Activated T-cell treated with anti-CD3 and anti-CD28 coated beads, Interleukin-2, amount 50 U/mL, for 72 hours (primary cell): ENCODE results near the gene OTOGL. TPM values are rescaled to one million over a fixed set of nuclear protein-coding genes. Genes with fewer than 3 reads are reported as not detected.

Source experiments
- ATAC-seq, 2 donors: fragments of 150-1000 bp; cut with Tn5 transposase; replicated peaks in 1 of 2; 2 replicates each; pipeline ENCODE4 v1.10.0; 2021; ENCODE audit warnings: moderate library complexity in 2 of 2, mild to moderate bottlenecking in 1 of 2
- DNase-seq, 2 donors: peaks; one replicate each; pipeline ENCODE4 v3.0.0; 2021 to 2022; ENCODE audit warnings: mixed read lengths in 1 of 2
- H3K27ac Mint-ChIP-seq: one replicate; pipeline ENCODE4 v1.8.0; 2022; ENCODE audit warnings: mild to moderate bottlenecking, moderate library complexity, mixed read lengths
- H3K27me3 Mint-ChIP-seq: one replicate; pipeline ENCODE4 v1.8.0; 2022; ENCODE audit warnings: low read depth, mixed read lengths
- H3K36me3 Mint-ChIP-seq, 2 donors: one replicate each; pipeline ENCODE4 v1.8.0; 2022; ENCODE audit warnings: mixed read lengths in 2 of 2, mild to moderate bottlenecking in 1 of 2; ENCODE audit not compliant: insufficient read depth in 2 of 2
- H3K4me1 Mint-ChIP-seq: one replicate; pipeline ENCODE4 v1.8.0; 2022; ENCODE audit warnings: low read depth, mixed read lengths
- H3K4me3 Mint-ChIP-seq, 2 donors: one replicate each; pipeline ENCODE4 v1.8.0; 2022; ENCODE audit warnings: mild to moderate bottlenecking in 2 of 2, mixed read lengths in 2 of 2, moderate library complexity in 2 of 2
- H3K9me3 Mint-ChIP-seq, 2 donors: one replicate each; pipeline ENCODE4 v1.8.0; 2022; ENCODE audit warnings: mixed read lengths in 2 of 2
- total RNA-seq, 2 donors: library from RNA; stranded (reverse); gene quantifications; one replicate each; pipeline ENCODE4 v1.2.3, GENCODE V29; 2022

OTOGL gene
- total RNA-seq, 2 donors from 2014 or later, result not detected

DNA sequence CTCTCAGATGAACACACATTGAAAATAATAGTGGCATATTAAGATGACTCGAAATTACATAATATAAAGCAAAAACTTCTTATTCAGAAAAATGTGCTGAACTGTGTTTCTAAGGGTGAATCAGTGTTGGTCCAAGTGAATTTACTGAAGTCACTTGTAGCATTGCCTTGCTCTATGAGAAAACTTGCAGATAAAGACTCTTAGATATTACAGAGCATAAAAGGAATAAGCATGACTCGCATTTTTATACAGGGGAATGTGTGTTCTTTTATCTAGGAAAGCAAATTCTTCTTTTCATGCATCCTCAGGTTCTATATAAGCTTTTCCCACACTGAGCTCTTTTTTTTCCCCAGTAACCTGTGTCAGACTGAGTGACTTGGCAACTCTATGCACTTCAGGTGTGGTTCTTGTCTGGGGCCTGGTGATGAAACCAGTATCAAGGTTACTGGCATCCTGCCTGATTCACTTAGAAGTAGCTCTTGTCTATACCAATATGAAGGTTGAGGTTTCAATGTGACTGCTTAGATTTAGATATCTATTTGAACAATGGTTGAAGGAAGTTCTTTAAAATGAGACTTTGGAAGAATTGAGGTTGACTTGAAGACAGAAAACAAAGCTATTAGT, 76.1 kb downstream of the OTOGL start:
- H3K4me1 Mint-ChIP-seq, result peaks cover 21% of the 10 kb centered on the region
- H3K27me3 Mint-ChIP-seq, result peaks cover 17% of the 10 kb centered on the region
- no peak overlapping the region for H3K27ac Mint-ChIP-seq
- H3K4me3 Mint-ChIP-seq, result no peak overlapping the region
- ATAC-seq, result peak; percentile 84 to 93
- peak; percentile 4 to 5 for DNase-seq
- no peaks in the 10 kb centered on the region for H3K9me3 Mint-ChIP-seq
- H3K36me3 Mint-ChIP-seq, result no peaks in the 10 kb centered on the region

DNA sequence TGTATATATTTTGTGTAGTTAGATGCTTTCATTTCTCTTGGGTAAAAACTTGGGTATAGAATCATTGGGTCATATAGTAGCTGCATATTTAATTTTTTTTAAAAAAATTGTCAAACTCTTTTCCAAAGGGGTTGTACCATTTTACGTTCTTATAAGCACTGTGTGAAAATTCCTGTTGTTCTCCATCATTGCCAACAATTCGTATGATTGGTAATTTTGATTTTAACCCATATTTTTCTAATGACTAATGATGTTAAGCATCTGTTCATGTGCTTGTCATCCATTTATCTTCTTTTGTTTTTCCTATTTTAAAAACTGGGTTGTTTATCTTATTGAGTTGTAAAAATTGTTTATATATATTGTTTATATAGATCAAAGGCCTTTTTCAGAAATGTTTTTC, 77.4 kb downstream of the OTOGL start:
- DNase-seq, result no peak
- Mint-ChIP-seq H3K4me1 (peaks cover 16% of the 10 kb centered on the region), H3K36me3 (no peaks in the 10 kb centered on the region), H3K4me3 (no peak overlapping the region), H3K9me3 (no peaks in the 10 kb centered on the region), H3K27me3 (peaks cover 17% of the 10 kb centered on the region), H3K27ac (no peak overlapping the region)
- ATAC-seq, result no peak

DNA sequence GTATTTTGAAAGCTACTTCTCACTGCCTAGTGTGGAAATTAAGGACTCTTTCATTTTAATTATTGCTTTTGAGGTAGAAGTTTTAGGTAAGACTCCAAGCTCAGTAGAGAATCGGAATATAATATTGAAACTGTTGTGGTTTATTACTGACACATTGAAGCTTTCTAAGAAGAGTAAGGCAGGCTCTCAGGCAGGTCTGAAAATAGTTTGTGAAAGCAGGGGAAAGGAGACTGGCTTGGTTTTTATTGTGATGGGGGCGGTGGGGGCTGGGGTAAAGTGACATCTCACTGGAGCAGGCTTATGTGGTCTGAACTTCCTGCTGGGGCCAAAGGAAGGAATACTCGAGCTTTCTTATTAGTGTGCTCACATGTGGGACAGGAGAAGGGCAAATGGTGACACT, 79.5 kb downstream of the OTOGL start:
- ATAC-seq, result peak; percentile 49
- H3K9me3 Mint-ChIP-seq, result no peaks in the 10 kb centered on the region
- H3K4me3 Mint-ChIP-seq, result peak overlapping the region in 1 of 2 donors; percentile 33
- H3K4me1 Mint-ChIP-seq, result peaks cover 16% of the 10 kb centered on the region
- H3K36me3 Mint-ChIP-seq, result no peaks in the 10 kb centered on the region
- peak overlapping the region; percentile 30 for H3K27ac Mint-ChIP-seq
- no peak for DNase-seq
- peaks cover 4% of the 10 kb centered on the region for H3K27me3 Mint-ChIP-seq

DNA sequence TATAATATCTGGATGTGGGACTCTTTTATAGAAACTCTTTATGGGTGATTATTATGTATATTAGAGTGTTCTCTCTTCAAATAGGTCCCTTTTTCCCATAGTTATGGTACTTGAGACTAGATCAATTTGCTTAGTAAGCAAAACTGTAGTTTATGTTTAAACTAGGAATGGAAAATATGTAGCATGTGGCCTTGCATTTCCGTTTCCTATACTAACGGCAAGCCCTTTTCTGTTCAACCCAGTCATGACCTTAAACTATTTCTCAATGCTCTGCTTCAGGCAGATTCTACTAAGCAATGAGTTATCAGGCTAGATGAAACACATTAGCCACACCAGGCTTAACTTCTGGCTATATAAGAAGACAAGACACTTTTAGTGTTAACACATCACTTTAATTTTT, 84.6 kb downstream of the OTOGL start:
- no peak overlapping the region for H3K4me3 Mint-ChIP-seq
- DNase-seq (no peak), ATAC-seq (no peak)
- H3K9me3 Mint-ChIP-seq, result no peaks in the 10 kb centered on the region
- H3K4me1 Mint-ChIP-seq, result peaks cover 15% of the 10 kb centered on the region
- no peaks in the 10 kb centered on the region for H3K27me3 Mint-ChIP-seq
- no peaks in the 10 kb centered on the region for H3K36me3 Mint-ChIP-seq
- H3K27ac Mint-ChIP-seq, result no peak overlapping the region

DNA sequence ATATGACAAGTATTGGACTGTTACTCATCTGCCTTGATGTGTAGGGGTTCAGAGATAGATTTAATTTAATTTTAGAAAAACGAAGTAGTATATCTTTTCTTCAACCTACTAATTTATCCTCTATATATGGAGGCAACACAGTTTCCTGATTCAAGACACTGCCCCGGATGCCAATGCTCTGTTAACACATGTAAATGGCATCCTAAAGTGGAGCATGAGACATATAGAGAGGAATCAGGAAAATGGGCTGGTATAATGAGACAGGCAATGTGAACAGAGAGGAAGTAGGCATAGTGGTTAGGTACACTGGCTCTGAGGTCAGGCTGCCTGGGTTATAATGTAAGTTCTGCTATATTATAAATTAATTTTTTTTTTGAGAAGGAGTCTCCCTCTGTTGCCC, 85.6 kb downstream of the OTOGL start:
- Mint-ChIP-seq H3K4me3 (no peak overlapping the region), H3K27me3 (no peaks in the 10 kb centered on the region), H3K36me3 (no peaks in the 10 kb centered on the region), H3K9me3 (no peaks in the 10 kb centered on the region), H3K27ac (no peak overlapping the region), H3K4me1 (peaks cover 12% of the 10 kb centered on the region)
- DNase-seq, result no peak
- ATAC-seq, result no peak

DNA sequence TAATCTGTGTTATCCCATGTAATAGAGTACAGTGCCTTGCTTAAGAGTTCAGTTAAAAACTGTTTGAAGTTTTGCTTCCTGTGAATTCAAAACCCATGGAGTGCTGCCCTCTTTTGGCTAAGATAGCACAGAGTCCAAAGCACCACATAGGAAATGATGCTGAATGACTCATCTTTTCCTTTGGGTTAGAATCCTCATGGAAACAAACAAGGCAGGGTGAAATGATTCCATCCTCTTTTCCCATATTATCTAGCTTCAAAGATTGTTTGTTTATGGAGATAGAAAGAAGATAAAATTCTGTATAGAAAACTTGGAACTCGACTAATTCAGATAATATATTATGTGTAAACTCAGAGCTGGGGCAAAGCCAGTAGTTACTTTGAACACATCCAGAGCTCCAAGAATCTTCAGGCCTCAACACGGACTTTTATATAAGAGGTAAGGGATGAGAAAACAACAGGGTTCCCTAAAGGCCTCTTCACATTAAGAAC, 87.4 kb downstream of the OTOGL start:
- Mint-ChIP-seq H3K9me3 (no peaks in the 10 kb centered on the region), H3K4me3 (no peak overlapping the region), H3K36me3 (no peaks in the 10 kb centered on the region), H3K4me1 (peaks cover 12% of the 10 kb centered on the region), H3K27me3 (no peaks in the 10 kb centered on the region), H3K27ac (no peak overlapping the region)
- DNase-seq (peak in 1 of 2 donors; percentile 6), ATAC-seq (peak in 1 of 2 donors; percentile 53)

DNA sequence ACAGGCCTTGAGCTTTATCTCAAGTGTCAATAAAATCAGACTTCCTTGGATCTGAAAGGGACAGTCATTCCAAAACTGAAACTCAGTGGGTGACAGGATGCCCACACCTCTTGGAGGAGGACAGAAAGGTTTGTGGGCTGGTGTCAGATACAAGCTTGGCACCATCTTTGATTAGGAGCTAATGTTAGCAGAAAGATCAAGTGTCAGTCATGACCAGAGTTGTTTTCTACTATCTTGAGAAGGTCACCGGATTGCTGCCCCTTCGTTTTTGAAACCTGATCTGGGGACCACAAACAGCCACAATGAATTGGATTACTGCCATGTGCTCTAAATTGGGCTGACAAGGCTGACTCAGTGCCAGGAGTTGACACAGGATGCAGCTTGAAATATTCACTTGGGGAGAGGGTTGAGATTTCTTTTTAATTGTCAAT, 88.3 kb downstream of the OTOGL start:
- peaks cover 7% of the 10 kb centered on the region for H3K27me3 Mint-ChIP-seq
- peaks cover 12% of the 10 kb centered on the region for H3K4me1 Mint-ChIP-seq
- ATAC-seq, result peak; percentile 64 to 68
- DNase-seq, result peak; percentile 12
- H3K36me3 Mint-ChIP-seq, result no peaks in the 10 kb centered on the region
- no peak overlapping the region for H3K27ac Mint-ChIP-seq
- H3K4me3 Mint-ChIP-seq, result no peak overlapping the region
- H3K9me3 Mint-ChIP-seq, result no peaks in the 10 kb centered on the region

DNA sequence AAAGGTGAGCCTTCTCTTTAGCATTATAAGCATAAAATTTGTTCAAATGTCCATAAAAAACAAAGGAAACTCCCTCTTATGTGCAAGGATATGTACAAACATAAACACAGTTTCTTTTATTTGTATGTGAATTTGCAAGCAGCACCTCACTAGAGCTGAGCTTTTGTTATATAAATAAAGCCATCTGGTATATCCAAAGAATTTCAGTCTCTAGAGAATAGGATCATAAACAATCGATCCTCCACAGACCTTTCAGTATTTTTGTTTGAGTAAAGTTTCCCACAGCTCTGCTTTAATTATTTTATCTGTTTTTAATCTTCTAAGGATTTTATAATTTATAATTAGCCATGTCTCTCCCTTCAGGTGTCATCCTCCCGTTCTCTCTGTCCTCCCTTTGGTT, 89.2 kb downstream of the OTOGL start:
- H3K9me3 Mint-ChIP-seq, result no peaks in the 10 kb centered on the region
- peaks cover 7% of the 10 kb centered on the region for H3K27me3 Mint-ChIP-seq
- H3K4me1 Mint-ChIP-seq, result peaks cover 12% of the 10 kb centered on the region
- DNase-seq, result no peak
- no peak for ATAC-seq
- H3K4me3 Mint-ChIP-seq, result no peak overlapping the region
- H3K36me3 Mint-ChIP-seq, result no peaks in the 10 kb centered on the region
- H3K27ac Mint-ChIP-seq, result no peak overlapping the region

DNA sequence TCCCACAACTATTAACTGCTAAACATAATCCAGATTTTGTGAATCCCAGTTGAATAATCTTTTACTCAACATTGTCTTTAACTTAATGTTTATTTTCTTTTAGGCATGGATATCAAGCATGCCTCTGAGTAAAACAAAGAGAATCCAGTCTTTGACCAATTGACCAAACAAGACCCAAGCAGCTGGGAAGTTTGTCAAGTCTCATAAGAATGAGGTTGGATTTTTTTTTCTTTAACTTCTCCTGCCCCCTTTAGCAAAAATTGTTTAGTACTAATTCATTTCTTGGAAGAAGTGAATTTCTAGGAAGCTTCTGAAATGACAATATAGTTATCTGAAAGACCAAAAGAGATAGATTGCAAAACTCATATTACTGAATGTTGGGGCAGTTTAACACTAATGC, 89.9 kb downstream of the OTOGL start:
- DNase-seq (no peak), ATAC-seq (no peak)
- Mint-ChIP-seq H3K4me1 (peaks cover 12% of the 10 kb centered on the region), H3K27me3 (peaks cover 7% of the 10 kb centered on the region), H3K36me3 (no peaks in the 10 kb centered on the region), H3K27ac (no peak overlapping the region), H3K9me3 (no peaks in the 10 kb centered on the region), H3K4me3 (no peak overlapping the region)

DNA sequence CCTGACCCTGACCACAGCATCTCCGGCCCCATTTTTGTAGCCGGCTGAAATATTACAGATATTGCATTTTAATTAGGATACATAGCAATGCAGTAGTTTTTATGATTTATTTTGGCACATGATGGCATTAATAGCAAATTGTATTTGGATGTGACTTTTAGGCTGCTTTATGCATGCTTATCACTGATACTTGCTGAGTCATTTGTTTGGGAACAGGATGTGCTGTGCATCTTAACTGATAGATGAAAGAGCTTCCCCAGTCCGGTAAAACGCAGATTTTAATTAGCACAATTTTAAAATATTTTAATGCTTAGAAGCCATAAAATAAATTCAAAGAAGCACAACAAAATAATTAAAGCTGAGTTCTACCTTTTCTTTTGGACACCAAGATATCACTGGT, 90.7 kb downstream of the OTOGL start:
- DNase-seq, result no peak
- Mint-ChIP-seq H3K36me3 (no peaks in the 10 kb centered on the region), H3K9me3 (no peaks in the 10 kb centered on the region), H3K4me1 (peaks cover 12% of the 10 kb centered on the region), H3K4me3 (no peak overlapping the region), H3K27me3 (peaks cover 7% of the 10 kb centered on the region), H3K27ac (no peak overlapping the region)
- no peak for ATAC-seq

DNA sequence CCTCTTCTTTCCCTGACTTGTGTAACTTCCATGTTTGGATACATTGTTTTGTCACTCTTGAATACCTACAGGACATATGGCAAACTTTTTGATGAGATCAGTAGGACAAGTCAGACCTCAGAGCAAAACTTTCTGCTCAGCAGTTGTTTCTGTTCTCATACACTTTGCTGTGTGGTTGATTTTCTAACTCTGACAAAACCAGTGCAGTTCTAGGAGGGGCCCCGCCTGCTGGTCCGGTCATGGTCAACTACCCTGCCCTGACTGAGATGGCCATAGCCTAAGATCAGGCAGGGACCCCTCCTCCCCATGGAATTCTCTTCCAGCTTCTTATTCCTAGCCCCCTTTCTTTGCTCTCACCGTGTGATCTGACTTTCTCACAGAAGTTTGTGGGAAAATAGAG, 92.8 kb downstream of the OTOGL start:
- no peak overlapping the region for H3K27ac Mint-ChIP-seq
- H3K9me3 Mint-ChIP-seq, result no peaks in the 10 kb centered on the region
- peaks cover 10% of the 10 kb centered on the region for H3K4me1 Mint-ChIP-seq
- H3K4me3 Mint-ChIP-seq, result no peak overlapping the region
- no peak for ATAC-seq
- DNase-seq, result no peak
- peaks cover 7% of the 10 kb centered on the region for H3K27me3 Mint-ChIP-seq
- no peaks in the 10 kb centered on the region for H3K36me3 Mint-ChIP-seq

DNA sequence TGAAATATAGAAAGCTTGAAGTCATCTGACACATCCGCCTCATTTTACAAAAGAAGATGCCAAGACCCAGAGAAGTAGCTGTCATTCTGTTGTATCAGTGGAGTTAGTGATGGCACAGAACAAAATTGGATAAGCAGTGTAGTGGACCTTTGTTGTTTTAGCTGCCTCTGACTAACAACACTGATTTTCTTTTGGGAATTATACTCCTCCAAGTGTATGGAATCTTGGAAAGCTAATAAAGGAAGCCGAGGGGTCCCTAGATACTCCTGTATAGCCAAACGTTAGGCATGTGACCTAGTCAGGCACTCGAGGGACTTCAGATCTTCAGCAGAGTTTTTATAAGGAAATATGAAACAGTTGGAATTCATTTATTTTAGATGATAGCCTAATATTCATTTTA, 94.5 kb downstream of the OTOGL start:
- DNase-seq (no peak), ATAC-seq (no peak)
- no peaks in the 10 kb centered on the region for H3K9me3 Mint-ChIP-seq
- H3K4me3 Mint-ChIP-seq, result no peak overlapping the region
- H3K27ac Mint-ChIP-seq, result no peak overlapping the region
- H3K36me3 Mint-ChIP-seq, result no peaks in the 10 kb centered on the region
- H3K27me3 Mint-ChIP-seq, result peaks cover 11% of the 10 kb centered on the region
- H3K4me1 Mint-ChIP-seq, result no peaks in the 10 kb centered on the region

DNA sequence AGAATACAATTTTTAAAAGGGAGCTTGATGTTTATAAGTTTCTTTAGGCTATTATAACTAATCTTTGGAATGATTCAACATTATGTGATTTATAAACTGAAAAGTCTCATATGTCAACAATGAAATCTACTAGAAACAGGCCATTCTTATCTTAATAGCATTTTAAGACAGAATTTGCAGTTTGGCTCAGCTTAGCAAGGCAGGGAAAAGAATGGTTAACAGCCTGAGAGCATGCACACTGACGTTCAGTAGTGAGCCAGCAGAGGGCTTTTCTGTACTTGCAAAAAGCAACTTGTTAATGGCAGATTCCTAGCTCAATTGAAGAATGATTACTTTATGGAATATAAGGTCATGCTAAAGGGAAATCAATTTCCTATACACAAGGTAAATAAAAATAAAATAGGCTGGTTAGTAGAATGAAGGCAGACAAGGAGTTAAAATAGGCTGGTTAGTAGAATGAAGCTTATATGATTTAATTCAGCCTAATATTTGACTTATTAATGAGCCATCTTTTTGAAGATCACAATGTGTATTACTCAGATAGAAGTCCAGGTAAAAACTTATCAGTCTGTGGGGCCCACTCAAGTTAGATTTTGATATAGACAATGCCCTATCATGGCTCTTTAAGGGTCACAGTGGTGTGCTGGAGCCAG, 95.9 kb downstream of the OTOGL start:
- Mint-ChIP-seq H3K36me3 (no peaks in the 10 kb centered on the region), H3K9me3 (no peaks in the 10 kb centered on the region), H3K4me3 (no peak overlapping the region), H3K27me3 (peaks cover 17% of the 10 kb centered on the region), H3K4me1 (no peaks in the 10 kb centered on the region), H3K27ac (no peak overlapping the region)
- DNase-seq (no peak), ATAC-seq (no peak)

DNA sequence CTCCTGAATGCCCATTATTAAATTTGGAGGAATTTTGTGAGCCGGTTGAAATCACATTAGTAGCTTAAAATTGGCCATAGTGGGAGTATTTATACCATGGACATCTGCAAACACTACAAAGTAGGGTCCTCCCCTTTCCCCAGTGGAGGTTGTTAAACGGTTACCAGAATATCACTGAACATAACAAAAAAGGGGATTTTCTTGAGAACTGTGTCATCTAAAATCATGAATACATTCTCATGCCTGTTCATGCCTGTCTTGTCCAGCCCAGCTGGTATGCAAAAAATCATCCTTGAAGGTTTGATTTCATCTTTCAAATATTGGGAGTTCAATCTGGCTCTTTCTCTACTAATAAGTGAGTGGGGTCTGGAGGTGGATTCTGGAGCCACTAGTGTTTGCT, 96.4 kb downstream of the OTOGL start:
- H3K36me3 Mint-ChIP-seq, result no peaks in the 10 kb centered on the region
- H3K4me3 Mint-ChIP-seq, result no peak overlapping the region
- ATAC-seq, result no peak
- H3K27me3 Mint-ChIP-seq, result peaks cover 17% of the 10 kb centered on the region
- H3K27ac Mint-ChIP-seq, result no peak overlapping the region
- no peaks in the 10 kb centered on the region for H3K4me1 Mint-ChIP-seq
- no peak for DNase-seq
- H3K9me3 Mint-ChIP-seq, result no peaks in the 10 kb centered on the region
